ENCODE results near the gene CCDC60.

The CCDC60 gene

DNA sequence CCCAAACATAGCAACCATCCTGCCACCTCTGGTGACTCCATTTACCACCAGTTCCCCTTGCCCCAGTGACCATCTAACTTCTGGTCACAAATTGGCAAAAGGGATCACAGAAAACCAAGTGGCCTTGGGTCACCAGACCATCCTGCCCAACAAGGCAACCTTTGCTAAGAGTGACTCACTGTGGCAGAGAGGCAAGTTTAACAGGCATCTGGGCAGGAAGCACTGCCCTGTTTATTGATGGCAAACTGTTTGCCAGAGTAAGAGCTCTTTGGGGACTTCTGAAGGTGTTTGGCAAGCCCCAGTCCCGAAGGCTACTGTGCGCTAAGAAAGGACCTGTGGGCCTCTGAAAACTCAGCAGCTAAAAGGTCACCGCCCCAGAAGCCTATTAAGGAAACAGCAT is 230.9 kb downstream of the CCDC60 start:
- DNase-seq = no peak

DNA sequence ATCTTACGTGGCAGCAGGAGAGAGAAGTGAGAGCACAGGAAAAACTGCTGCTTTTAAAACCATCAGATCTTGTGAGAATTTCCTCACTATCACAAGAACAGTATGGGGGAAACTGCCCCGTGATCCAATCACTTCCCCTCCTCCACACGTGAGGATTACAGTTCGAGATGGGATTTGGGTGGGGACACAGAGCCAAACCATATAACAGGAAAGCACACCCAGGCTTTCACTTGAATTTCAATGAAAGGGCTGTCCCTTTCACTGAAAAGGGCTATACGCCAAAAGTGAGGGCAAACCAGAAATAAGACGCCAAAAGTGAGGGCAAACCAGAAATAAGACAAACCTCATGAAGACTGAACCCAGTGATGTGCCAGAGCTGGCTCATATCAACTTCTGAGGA is 236.2 kb downstream of the CCDC60 start:
- no peak for DNase-seq

DNA sequence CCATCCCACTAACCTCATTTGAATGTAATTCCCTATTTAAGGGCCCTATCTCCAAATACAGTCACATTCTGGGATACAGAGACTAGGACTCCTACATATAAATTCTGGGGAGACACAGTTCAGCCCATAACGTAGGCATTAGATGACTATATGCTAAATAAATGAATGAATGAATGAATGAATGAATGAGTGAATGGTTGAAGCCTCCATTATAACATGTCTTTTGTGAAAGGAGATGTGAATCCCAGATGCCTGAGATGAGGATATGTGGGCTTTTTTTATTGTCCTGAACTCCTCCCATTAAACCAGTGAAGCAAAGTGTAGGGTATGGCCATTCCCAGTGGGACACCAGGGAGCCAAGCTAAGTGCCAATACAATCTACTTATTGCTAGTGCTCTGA is 238.6 kb downstream of the CCDC60 start:
- DNase-seq = no peak

DNA sequence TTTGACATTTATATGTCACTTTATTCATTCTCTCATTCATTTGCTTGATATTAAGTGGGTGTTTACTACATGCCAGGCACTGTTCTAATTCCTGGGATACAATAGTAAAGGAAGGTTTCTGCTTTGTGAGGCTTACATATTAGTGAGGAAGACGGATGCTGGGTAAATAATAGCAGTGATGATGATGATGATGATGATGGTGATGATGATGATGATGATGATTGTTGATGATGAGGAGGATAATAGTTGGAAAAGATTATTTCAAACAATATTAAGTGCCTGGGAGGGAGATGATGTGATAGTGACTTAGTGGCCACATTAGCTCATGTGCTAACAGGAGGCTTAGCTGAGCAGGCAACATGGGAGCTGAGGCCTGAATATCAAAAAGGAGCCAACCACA is 239.7 kb downstream of the CCDC60 start:
- no peak for DNase-seq

DNA sequence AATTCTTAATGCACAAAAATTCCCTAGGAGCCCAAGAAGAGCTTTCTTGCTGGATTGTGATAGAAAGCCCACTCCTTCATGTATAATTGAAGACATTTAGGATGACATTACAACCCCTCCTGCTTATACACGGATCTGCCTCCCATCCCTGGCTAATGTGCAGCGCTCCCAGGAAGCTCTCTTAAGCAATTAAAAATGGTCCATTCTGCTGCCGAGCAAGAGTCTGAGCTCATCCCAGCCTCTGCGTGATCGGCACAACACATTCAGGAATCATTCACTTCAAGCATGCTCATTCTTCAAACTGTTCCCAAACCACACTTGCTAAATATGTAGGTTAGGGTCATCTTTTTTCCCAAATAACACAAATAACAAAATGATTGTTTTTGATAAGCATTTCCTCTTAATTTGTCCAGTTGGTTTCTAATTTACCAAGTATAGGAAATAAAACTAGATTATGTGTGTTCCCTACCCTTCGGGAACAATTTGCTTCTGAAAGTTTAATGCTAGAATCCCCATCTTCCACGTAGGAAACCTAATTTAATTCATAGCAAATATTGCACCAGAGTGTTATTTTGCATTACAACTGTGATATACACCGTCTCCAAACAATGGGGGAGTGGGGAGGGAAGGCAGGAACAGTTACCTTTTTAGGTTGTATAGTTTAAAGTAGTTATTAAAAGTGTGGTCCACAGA is 241.7 kb downstream of the CCDC60 start:
- no peak for DNase-seq

DNA sequence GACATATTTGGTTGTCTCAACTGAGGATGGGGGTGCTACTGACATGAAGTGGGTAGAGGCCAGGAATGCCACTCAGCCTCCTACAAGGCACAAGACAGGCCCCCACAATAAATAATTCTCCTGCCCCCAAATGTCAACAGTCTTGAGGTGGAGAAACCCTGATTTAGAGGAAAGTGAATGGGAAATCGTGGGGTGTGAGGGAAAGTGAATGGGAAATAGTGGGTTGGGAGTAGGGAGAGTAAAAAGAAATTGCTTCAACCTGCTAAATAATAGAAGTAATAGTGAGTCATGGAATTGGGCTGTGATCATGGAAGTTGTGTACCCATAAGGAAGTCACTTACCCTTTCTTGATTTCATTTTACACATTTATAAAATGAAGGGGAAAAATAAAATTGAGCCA is 242.4 kb downstream of the CCDC60 start:
- DNase-seq = no peak

DNA sequence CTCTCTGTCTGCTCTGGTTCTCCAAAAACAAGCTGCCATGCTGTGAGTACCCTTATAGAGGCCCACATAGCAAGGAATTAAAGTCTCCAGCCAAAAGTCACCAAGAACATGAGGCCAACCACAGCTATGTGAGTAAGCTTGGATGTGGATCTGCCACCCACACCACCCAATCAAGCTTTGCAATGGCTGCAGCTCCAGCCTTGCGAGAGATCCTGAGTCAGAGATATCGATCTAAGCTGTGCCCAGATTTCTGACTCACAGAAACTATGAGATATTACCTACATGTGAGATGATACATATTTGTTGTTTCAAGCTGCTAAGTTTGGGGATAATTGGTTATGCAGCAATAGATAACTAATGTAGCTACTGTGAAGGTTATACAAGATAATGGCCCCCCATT is 243.6 kb downstream of the CCDC60 start:
- no peak for DNase-seq

DNA sequence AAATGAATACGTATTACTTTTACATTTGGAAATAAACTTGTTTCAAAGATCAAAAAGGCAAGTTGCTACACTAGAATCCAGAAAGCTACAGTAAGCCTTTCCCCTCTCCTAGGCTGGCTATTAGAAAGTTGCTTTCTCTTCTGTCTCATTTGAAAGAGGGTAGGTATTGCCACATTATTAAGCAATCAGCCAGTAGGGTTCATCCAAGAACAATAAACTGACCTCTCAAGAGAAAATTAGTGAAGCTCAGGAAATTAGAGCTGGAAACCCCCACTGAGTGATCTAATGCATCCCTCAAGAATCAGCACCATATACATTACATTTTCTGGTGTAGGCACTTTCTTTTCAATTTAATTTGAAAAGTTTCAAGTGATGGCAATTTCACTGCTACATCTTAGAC is 254.6 kb downstream of the CCDC60 start:
- DNase-seq = no peak

DNA sequence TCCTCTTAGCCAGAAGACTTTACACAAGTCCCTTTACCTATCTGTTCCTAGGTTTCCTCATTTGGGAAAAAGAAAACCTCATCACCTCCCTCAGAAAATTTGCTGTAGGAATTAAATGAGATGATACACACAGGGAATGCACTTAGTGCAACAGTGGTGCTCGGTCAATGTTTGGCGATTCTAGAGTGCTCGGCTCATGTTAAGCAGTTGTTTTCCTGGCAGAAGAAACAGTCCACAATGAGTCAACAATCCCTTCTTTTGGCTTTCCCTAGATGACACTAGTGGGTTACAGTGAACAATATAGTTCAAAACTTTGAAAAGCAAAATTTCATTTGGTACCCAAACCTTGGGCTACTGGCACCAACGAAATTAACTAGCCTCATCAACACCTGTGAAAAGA is 255.1 kb downstream of the CCDC60 start:
- DNase-seq = no peak

All from NCI-H524 treated with DMSO at 0.1 percent for 48 hours (cell line).